GM21528 (cell line): ENCODE measurements around the gene ATG13.
"Not testable (repeated sequence)": the region's sequence is repeated elsewhere in the genome, so short reads cannot be mapped to it uniquely, and the experiment has no call there.

Experiments used
- ATAC-seq: cut with Tn5 transposase; IDR thresholded peaks from one replicate; pipeline ENCODE4 v1.9.1; 2021; ENCODE audit warnings: mild to moderate bottlenecking, moderate library complexity; ENCODE audit not compliant: unreplicated experiment, low FRiP score

ATG13 gene

GRCh38 chr11:46617134-46617971 lies at the start of gene ATG13, which contains the start of gene HARBI1:
Gene ATG13 (plus strand): TSS chr11:46617553. CDS start chr11:46644292, 26,739 bp downstream.
Gene HARBI1 (minus strand): TSS chr11:46617227. CDS start chr11:46616237, 990 bp downstream.
- peak; percentile 92 for ATAC-seq

- ATAC-seq, result no peak
Measured at GRCh38 chr11:46570790-46571398, 46.5 kb upstream of the ATG13 start.

DNA sequence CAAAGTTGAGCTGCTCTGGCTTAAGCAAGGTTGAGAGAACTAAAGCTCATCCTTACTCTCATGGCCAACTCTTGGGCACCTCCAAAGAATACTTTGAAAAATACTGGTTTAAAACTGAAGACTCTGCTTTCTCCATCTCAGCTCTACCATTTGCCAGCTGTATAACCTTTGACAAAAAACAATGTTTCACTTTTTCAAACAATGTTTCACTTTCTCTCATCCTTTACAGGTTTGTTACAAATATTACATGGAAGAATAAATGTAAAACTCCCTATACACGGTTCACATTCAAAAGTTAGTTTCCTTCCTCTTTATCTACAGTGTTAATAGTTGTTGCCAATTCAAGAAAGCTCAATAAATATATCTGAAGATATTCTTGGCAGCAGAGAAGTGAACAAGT lies 42.7 kb upstream of the ATG13 start:
- ATAC-seq, result no peak

DNA sequence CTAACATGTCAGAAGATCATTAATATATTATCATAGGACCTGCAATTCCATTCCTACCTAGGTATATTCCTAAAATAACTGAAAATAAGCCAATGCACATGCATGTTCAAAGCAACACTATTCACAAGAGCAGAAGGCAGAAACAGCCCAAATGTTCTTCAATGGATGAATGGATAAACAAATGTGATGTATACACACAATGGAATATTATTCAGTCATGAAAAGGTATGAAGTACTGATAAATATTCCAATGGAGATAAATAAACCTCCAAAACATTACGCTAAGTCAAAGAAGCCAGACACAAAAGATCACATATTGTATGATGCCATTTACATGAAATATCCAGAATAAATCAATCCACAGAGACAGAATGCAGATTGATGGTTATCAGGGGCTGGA lies 40.3 kb upstream of the ATG13 start:
- ATAC-seq, result no peak

DNA sequence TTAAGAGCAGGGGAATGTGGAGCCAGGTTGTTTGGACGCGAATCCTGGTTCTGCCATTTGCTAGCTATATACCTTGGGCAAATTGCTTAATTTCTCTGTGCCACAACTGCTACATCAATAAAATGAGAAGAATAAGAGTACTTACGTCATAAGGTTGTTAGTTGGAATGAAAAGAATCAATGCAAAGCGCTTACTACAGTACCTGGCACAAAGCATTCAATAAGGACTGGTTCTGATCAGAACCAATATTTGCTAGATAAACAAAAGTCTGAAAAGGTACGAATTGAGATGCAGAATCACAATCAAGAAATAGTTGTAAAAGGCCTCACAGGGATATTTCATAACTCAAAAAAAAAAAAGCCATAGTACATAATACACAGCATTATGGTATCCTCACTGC lies 34.8 kb upstream of the ATG13 start:
- ATAC-seq, result no peak

DNA sequence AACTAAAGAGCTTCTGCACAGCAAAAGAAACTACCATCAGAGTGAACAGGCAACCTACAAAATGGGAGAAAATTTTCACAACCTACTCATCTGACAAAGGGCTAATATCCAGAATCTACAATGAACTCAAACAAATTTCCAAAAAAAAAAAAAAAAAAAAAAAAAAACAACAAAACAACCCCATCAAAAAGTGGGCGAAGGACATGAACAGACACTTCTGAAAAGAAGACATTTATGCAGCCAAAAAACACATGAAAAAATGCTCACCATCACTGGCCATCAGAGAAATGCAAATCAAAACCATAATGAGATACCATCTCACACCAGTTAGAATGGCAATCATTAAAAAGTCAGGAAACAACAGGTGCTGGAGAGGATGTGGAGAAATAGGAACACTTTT lies 33.8 kb upstream of the ATG13 start:
- not testable (repeated sequence) for ATAC-seq

- no peak for ATAC-seq
Measured at GRCh38 chr11:46588131-46588530, 29.2 kb upstream of the ATG13 start.

DNA sequence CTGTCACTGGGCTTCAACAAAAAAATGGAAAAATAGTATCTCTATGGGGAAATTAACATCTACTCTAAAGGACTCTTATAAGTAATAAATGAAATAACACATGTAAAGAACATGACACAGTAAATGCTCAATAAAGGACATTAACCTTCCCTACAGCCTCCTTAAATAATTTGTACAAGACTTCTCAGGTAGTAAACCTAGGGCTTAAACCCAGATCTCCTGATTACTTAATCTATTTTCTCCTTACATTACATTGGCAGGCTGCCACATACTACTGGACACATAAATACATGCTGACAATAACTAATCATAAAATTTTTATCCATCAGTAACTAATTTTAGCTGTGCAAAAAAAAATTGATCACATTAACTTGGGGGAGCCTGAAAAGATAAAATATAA lies 28.4 kb upstream of the ATG13 start:
- ATAC-seq, result no peak

- ATAC-seq, result no peak
Measured at GRCh38 chr11:46590740-46591605, 26.4 kb upstream of the ATG13 start.

GRCh38 chr11:46593550-46594373 lies 23.6 kb upstream of the ATG13 start, which contains the start of gene AMBRA1:
Gene AMBRA1 (minus strand): TSS chr11:46594023. CDS start chr11:46548380, 45,643 bp downstream.
- ATAC-seq, result peak; percentile 78

DNA sequence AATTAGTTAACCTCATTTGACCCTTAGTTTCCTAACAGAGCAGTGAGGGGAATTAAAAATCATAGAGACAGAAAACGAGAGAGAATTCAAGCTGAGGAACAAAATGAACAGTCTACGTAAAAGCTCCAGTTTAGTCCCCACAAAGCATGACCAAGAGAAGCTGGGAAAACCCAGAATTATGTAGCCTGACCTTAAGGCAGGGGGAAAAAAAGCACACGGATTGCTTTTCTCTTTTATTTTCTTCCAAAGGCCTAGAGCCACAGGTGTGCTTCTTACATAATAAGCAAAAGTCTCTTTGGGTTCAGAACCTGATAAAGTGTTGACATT lies 23.0 kb upstream of the ATG13 start:
- ATAC-seq, result no peak

DNA sequence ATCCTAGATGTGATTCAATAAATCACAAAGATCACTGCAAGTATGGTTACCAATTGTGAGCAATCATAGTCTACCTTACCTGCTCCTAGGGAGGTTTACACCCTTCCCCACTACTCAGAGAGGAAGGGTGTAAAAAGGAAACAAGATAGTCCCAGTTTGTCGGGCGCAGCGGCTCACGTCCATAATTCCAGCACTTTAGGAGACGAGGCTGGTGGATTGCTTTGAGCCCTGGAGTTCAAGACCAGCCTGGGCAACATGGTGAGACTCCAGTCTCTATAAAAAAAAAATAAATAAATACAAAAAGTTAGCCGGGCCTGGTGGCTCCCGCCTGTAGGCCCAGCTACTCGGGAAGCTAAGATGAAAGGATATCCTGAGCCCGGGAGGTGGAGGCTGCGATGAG lies 22.6 kb upstream of the ATG13 start:
- ATAC-seq, result no peak

- ATAC-seq, result no peak
Measured at GRCh38 chr11:46597155-46597554, 20.2 kb upstream of the ATG13 start.

GRCh38 chr11:46597609-46598219 lies 19.6 kb upstream of the ATG13 start:
- ATAC-seq, result no peak

DNA sequence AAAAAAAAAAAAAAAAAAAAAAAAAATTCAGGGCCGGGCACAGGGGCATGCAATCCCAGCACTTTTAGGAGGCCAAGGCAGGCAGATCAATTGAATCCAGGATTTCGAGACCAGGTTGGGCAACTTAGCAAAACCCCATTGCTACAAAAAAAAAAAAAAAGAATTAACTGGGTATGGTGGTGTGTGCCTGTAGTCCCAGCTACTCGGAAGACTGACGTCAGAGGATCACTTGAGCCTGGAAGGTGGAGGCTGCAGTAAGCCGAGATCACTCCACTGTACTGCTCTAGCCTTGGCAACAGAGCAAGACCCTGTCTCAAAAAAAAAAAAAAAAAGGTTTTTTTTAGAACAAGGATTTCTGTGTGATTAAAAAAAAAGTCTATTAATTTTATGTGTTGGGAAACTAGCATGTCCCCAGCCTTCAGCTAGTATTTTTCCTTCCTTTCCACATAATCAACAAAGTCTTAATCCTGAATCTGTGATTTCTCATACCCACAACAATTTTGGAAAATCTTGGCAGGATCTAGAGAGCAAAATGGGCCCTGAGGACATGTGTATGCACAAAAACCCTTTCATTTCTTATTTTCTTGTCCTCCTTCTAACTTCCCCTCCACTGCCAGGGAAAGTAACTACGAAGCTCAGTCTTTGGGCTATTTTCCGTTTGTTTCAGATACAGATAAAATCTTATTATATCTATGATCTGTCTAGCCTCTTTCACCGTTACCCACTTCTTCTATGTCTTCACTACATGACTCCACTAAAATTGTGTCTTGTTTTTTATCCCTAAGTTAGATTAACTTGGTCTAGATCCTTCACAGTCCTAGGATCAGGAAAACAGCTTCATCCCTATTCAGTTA lies 17.8 kb upstream of the ATG13 start:
- ATAC-seq, result no peak

DNA sequence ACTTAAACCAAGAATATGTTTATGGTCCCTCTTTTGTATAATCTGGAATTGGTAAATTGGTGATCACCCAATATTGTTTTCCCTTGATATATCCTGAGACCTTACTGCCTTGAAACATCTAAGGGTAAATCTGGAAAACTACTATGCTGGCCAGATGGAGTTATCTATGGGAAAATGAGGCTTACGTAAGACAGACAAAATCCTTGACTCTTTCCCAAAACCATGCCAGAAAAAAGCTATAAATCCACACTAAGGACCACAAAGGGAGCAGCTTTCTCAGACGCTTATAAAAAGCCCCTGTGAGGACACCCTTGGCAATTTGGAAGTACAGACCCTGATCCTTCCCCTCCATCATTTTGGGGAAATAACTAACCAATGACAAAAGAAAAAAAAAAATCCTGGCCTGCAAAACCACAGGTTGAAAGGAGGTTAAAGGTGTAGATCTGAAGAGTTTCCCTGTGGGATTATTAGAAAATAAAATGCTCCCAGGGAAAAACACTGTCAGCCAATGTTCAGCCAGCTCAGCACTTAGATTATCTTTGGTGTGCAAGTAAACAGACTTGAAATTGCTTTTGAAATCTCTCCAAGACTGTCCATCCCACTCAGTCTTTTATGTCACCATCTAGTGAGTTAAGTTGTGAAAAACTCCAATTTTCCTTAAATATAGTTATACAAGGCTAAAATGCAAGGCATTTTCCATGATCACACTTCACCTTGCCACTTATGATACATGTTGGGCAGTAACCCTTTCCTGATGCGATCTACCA lies 17.0 kb upstream of the ATG13 start:
- no peak for ATAC-seq

GRCh38 chr11:46601129-46601528 lies 16.2 kb upstream of the ATG13 start:
- no peak for ATAC-seq

DNA sequence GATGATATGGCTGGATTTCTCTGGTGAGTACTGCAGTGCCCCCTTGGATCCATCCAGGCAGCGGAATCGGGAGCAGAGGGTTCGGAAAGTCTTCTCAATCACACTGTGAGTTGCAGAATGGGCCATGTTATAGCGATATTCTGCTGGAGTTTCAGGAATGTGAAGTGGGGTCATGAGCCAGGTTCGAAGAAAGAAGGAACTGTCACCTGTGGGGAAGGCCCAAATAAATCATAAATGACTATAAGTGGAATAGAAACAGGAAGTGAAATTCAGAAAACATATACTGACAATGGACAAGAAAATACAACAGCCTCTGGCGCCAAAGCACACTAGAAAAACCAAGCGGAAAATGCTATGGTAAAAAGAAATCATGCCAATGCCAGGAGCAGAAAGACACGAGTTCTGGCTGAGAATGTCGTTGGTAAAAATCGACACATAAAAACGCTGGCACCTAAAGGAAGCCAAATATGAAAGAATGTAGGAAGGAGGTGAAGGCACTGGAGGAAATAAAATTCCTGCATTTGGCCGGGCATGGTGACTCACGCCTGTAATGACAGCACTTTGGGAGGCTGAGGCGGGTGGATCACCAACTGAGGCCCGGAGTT lies 13.5 kb upstream of the ATG13 start:
- no peak for ATAC-seq
